Left renal pelvis (tissue), 4 donors: ENCODE measurements around the gene EFCAB11. TPM values are rescaled to one million over a fixed set of nuclear protein-coding genes. Genes with fewer than 3 reads are reported as not detected.
"Not testable (repeated sequence)": the region's sequence is repeated elsewhere in the genome, so short reads cannot be mapped to it uniquely, and the experiment has no call there.

ENCODE experiments used
- DNase-seq, 4 donors: peaks; one replicate each; pipeline ENCODE4 v3.0.0-alpha.2; 2013; ENCODE audit warnings: low read depth in 4 of 4, low spot score in 3 of 4
- polyA plus RNA-seq, 4 donors: library from polyadenylated mRNA; unstranded; fragments of 120-200 nt; gene quantifications; one replicate each; pipeline ENCODE4 v1.2.1, GENCODE V29; 2013; ENCODE audit not compliant: insufficient read length in 4 of 4

The EFCAB11 gene
- polyA plus RNA-seq, 4 donors, result 10.7 to 22.0 (median 17.4) TPM

DNA sequence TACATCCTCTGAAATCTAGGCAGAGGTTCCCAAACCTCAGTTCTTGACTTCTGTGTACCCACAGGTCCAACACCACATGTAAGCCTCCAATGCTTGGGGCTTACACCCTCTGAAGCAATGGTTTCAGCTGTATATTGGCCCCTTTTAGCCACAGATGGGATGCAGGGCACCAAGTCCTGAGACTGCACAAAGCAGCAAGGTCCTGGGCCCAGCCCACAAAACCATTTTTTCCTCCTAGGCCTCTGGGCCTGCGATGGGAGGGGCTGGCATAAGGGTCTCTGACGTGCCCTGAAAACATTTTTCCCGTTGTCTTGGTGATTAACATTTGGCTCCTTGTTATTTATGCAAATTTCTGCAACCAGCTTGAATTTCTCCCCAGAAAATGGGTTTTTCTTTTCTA is 80.4 kb downstream of the EFCAB11 start:
- not testable (repeated sequence) for DNase-seq

DNA sequence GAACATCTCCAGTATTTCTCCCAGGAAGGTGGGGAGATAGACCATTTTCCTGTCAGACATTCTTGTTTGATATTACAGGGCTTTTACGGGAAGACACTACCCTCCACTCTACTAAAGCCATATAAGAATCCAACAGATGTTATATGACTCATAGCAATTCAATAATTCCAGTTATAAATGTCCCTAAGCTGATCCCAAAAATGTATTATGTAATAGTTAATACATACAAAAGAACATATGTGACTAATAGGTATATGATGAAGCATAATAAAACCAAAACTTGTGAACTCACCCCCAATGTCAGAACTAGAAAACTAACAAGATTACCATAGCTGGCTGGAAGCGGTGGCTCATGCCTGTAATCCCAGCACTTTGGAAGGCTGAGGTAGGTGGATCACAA is 84.2 kb downstream of the EFCAB11 start:
- no peak for DNase-seq

DNA sequence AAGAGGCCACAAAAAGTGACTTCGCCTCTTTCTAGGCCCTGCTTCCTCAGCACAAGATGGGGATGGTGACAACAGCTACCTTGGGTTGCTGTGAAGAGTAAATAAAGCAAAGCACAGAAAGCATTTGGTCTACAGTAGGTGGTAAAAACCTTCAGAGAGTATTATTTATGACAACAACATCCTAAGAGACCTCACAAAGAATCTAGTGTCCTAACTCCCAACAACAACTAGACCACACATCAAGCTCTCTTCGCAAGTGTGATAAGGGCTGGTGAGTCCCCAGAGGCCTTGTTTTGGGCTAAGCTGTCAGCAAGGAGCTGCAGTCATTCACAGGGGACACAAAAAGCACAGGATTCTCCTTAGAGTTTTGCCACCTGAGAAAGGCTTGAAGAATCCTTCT is 84.9 kb downstream of the EFCAB11 start:
- DNase-seq, result no peak

DNA sequence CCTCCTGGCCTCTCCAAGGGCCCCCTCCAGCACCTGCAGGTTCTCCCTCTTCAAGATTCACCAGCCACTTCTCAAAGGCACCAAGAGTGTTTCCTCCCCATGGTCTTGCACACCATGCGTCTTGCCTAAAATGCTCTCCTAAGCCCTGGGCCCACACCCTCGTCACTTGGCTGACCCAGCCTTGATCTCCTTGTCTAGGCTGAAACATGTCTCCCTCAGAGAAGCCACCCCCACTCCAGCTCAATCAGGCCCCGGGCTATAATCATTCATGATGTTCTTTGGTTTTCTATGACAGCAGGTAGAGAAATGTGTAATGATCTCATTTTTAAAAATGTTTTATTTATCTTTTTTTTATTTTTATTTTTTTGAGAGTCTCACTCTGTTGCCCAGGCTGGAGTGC is 88.1 kb downstream of the EFCAB11 start:
- DNase-seq, result no peak

DNA sequence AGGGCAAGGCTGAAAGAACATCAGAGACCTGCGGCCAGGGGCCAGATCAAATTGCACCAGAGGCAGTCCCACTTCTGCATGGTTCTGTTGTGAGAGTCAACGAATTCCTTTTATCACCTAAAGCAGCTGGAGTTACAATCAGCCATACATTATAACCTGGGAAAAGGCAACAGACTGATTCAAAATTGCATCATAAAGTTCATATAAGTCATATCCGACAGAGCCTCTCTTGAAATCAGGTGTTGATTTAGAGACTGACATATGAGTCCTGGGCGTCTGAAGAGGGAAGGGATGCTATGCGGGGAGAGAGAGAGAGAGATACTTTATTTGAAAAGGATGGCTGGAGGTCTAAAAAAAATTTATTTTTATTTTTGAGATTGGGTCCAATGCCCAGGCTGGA is 89.4 kb downstream of the EFCAB11 start:
- no peak for DNase-seq

DNA sequence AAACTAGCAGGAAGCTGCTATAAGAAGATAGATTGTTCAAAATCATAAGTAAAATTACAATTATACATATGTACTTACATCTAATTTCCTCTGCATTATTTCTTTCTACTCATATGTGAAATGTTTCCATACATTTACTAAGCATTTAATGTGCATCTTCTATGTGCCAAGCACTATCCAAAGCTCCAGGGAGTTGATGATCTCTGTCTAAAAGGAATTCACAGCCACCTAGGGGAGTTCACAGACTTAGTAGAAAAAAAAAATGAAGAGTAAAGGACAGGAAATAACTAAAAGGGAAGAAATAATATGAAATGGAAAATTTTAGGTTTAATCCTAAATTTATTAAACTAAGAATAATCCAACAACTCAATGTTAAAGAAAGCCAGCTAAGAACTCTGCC is 91.7 kb downstream of the EFCAB11 start:
- no peak for DNase-seq

DNA sequence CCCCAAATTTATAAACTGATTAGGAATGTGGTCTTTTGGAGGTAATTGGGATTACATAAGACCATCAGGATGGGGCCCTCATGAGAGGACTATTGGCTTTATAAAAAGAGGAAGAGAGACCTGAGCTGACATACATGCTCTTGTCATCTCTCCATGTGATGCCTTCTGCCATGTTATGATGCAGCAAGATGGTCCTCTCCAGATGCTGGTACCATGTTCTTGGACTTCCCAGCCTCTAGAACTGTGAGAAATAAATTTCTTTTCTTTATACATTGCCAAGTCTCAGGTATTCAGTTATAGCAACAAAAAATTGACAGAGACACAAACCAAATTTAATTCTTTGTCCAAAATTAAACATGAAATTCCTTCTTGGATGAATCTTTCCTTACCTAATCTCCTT is 92.9 kb downstream of the EFCAB11 start:
- no peak for DNase-seq

DNA sequence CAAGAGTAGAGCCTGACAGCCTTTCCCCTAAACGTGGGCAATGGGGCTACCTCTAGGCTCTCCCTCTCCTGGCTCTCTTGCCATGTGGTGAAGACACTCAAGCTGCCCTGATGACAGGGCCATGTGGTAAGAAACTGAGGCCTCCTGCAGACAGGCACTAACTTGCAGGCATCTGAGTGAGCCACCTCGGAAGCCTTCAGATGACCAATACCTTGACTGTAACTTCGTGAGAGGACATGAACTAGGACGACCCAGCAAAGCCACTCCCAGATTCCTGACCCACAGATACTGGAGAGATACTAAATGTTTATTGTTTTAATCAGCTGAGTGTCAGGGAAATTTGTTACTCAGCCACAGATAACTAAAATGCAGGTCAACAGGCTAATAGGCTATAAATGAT is 96.4 kb downstream of the EFCAB11 start:
- DNase-seq, result no peak

DNA sequence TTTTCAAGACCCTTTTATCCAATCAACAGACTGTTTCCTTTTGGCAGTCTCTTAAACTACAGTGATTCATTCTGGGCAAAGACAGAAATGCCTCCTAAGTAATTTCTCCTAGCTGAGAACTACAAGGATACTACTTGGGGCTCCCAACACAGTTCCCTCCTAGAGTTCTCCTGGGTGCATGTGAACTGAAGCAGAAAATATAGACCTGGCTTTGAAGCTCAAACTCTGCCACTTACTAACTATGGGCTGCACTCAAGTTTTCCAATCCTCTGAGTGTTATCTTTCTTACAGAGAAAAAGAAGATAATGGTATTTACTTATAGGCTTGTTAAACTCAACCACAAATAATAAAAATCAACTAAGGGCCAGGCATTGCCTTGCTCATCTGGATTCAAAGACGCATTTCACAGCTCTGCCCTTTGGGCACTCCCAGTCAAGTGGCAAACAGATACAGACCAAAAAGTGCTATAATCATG is 97.6 kb downstream of the EFCAB11 start:
- DNase-seq, result no peak

DNA sequence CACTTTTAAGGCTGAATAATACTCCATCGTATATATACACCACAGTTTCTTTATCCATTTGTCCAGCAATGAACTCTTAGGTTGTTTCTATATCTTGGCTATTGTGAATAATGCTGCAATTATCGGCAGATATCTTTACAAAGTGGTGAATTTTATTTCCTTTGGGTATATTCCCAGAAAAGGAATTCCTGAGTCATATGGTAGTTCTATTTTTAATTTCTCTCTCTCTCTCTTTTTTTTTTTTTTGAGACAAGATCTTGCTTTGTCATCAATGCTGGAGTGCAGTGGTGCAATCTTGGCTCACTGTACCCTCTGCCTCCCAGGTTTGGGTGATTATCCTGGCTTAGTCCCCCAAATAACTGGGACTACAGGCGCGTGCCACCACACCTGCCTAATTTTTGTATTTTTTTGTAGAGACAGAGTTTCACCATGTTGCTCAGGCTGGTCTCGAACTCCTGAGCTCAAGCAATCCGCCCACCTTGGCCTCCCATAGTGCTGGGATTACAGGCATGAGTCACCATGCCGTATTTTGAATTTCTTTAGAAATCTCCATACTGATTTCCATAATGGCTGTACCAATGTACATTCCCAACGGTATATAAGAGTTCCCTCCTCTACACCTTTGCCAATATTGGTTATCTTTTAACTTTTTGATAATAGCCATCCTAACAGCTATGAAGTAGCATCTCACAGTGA is 98.4 kb downstream of the EFCAB11 start:
- DNase-seq, result no peak

DNA sequence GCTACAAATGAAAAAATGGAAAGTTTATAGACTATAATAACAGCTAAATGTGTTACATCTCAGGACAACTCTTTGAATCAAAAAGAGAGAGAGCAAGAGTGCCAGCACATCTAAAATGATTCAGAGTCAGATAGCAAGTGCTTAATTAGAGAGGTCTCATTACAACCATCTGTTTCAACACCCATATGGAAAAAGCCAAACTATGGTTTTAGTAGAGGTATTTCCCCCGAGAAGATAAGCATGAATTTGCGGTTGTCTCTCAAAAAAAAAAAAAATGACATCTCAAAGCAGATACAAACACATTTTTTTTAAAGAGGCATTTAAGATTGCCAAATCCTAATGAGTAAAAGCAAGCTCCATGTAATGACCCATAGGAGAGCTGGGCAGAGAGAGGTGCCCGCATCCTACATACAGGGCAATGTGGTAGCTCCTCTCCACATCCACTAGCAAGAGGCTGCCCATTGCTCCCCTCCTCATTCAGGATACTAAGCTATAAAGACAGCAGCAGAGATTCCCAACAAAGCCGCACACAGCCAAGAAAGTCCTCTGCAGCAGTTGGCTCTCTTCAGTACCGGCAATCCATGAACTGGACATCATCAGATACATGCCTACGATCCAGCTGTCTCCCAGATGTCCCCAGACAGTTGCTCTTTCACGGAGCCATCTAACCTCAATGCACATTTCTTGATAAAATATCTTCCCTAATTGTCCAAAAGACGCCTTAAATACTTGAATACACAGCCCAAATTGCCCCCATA is 100.4 kb downstream of the EFCAB11 start:
- DNase-seq, result no peak

DNA sequence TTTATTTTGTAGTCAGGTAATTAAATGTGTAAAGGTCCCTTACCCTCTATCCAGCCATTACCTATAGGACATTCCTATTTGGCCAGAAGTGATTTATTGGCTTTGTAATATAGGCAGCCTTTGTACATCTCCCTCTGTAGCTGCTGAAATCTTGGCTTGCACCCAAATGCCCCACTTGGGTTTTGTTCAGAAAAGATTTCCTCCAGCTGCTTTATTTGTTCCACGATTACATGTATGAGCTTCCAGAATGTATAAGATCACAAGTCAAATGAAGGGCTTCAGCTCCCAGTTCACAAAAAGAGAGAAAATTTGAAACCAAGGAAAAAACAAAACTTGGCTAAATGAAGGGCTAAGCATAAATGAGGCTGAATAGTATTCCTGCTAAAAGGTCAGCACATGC is 103.4 kb downstream of the EFCAB11 start:
- DNase-seq, result peak in 1 of 4 donors; percentile 8

DNA sequence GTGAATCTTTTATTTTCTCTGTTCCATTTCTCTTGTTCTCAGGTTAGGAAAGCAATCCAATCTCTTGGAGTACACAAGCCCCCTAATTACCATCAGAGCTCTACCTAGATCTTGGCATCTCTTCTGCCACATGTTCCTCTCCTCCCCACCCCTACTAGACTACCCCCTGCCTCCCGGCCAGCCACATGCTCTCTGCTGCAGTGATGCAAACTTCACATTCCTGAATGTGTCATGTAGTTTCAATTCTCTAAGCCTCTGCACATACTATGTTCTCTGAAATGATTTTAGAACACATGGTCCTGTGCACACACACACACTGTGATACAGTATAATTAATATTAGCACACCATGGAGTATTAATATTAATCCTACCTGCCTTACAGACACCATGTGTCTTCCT is 104.6 kb downstream of the EFCAB11 start:
- no peak for DNase-seq

DNA sequence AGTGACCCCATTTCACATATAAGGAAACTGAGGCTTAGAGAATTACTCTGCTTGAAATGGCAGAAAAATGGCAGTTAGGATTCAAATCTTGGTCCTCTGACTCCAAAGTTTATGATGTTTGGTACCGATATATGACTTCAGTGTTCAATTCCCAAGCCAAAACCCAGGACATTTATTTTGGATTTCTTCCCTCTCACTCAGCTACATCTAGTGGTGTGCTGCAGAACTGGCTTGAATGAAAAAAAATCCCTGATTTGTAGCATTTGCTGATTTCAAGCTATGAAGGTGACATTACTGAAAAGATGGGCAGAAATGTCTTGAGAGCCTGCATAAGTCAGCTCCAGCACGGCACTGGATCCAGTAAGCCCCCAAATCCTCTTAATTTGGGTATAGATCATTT is 106.4 kb downstream of the EFCAB11 start:
- DNase-seq, result no peak

DNA sequence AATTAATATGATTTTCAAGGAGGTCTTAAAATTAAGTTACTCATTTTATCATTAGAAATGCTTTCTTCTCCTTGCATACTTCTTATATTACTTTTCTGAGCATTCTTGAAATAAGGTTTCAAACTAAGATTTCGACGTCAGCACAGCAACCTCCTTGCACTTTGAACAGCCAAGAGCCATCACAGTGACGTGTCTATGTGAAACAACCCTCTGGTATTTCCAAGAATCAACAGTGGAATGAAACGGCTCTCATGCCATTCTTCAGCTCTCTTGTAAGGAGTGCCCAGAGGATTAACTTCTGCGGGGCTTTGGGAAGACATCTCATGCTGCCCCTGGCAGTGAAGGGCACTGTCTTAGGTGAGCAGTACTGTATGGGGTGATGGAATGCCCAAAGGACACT is 109.2 kb downstream of the EFCAB11 start:
- DNase-seq, result no peak

DNA sequence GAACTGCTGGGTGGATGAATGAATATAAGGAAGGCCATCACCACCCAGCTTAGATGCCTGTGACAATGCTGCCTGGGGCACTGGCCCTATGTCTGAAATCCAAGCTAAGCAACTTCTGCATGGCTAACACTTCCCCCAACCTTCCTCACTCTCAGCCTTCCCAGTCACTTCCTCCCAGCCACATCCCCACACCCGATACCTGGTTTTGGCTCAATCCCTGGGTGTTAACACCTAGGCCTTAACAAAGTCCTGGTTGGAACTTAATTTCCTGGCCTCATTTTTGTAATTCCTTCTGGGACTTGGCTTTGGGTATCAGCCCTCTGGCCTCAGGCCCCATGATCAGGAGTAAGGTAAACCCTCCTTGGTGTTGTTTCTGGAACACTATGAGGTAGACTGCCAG is 110.0 kb downstream of the EFCAB11 start:
- no peak for DNase-seq

DNA sequence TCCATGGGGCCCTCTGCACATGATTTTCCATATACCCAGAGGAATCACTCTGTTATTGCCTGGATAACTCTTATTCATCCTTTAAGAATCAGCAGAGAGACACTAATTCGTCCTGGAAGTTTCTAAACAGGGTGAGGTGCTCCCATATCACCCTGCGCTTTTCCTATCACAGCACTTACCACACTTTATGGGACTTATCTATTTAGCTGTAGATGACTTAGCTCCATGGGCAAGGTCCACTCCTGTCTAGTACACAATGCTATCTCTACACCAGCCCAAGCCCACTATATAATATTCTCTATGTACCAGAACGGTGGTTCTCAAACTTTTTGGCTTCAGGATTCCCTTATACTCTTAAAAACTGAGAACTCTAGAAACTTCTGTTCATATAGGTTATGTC is 111.7 kb downstream of the EFCAB11 start:
- no peak for DNase-seq

DNA sequence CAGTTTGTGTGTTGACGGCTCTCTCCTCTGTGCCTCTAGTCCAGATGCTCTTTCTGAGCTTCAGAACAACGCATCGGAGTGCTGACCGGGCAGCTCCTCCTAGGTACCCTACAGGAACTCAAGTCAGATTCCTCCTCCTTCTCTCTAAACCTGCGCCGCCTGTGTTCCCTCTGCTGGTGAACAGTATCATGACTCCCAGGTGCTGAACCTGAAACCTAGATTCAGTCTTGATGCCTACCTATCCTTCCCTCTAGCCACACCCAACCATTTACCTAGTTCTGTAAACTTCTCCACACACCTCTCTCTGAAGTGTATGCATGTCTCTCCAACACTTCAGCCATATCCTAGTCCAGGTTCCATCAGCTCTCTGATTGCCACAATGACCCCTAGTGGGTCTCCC is 112.7 kb downstream of the EFCAB11 start:
- no peak for DNase-seq

DNA sequence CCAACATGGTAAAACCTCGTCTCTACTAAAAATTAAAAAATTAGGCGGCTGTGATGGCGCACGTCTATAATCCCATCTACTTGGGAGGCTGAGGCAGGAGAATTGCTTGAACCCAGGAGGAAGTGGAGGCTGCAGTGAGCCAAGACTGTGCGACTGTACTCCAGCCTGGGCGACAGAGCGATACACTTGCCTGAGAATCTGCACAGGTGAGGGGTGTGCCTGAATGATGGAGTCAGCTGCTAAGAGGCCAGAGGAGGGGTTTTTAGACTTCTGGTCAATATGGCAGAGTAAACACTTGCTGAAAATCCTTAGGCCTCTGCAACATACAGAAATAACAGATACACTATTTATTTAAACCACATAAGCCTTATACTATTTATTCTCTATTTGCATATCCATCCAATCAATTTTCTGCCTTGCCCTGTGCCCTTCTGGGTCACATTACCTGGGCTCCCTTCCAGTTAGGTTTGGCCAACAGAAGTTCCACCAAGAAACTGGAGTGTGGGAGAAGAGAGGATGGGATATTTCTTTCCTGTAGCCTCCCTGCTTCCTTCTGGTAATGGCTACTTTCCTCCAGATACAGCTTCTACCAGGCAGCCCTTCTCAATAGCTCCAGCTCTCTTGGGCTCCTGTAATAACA is 117.6 kb downstream of the EFCAB11 start:
- no peak for DNase-seq

DNA sequence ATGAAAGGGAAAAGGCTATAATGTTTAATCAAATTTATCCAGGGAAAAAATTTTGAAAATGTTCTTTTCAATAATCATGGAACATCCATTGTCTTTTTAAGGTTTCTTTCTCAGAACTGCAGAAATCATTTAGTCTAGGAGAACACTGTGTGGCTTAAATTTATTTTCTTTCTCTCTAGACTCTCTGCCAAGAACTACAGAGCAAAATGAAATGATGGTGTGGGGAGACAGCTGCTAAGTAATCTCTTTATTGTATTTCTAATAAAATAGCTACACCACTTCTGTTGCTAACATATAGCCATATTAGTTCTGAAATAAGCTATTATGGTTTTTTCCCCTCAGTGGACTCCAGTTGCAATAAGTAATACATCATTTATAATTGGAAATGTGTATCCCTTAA is 120.9 kb downstream of the EFCAB11 start:
- DNase-seq, result no peak

DNA sequence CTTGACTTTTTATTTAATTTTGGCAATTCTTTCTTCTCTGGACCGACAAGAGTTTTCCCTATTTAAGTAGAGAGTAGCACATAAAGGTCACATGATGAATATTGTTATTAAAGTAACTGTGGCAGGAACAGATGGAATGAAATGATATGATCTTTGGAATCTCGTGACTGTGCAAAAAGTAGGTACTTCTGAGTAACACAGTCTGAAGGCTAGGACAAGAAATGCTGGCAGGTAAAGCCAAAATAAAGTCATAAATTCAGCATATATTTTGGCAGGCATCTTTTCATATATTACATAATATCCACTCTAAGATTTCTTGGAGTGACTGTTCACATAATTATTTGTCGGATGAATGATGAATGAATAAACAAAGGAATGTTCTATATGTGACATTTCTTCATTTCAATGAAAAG is 121.4 kb downstream of the EFCAB11 start:
- no peak for DNase-seq
